ENCODE results near the gene PES1.
A peak's percentile ranks its signal among the peaks of the same experiment; 100 is the strongest.
"Not testable (repeated sequence)": the region's sequence is repeated elsewhere in the genome, so short reads cannot be mapped to it uniquely, and the experiment has no call there.

PES1 gene

GRCh38 chr22:30591588-30592359, at the start of gene PES1:
TSS of gene PES1 (minus strand) at chr22:30591910. CDS start at chr22:30591833, 77 bp downstream.
- peak; percentile 96 for DNase-seq

- no peak for DNase-seq
These were observed 49.2 kb upstream of the PES1 start for GRCh38 chr22:30640839-30641430.

- DNase-seq, result no peak
These were observed 48.7 kb upstream of the PES1 start for GRCh38 chr22:30640361-30640760.

GRCh38 chr22:30637701-30638114, 46.0 kb upstream of the PES1 start:
- DNase-seq, result no peak

- DNase-seq, result peak; percentile 51
These were observed 44.7 kb upstream of the PES1 start for GRCh38 chr22:30636226-30637077.

GRCh38 chr22:30635273-30636225, 43.8 kb upstream of the PES1 start, which contains the start of gene SLC35E4:
TSS of gene SLC35E4 (plus strand) at chr22:30635781. CDS start at chr22:30636451, 670 bp downstream.
- DNase-seq, result peak; percentile 85

GRCh38 chr22:30634471-30635233, 42.9 kb upstream of the PES1 start:
- DNase-seq, result peak; percentile 72

- not testable (repeated sequence) for DNase-seq
These were observed 39.8 kb upstream of the PES1 start for GRCh38 chr22:30631469-30631868.

GRCh38 chr22:30628491-30628890, 36.8 kb upstream of the PES1 start:
- no peak for DNase-seq

- no peak for DNase-seq
These were observed 35.8 kb upstream of the PES1 start for GRCh38 chr22:30627471-30627870.

GRCh38 chr22:30626413-30626812, 34.7 kb upstream of the PES1 start:
- DNase-seq, result no peak

- DNase-seq, result not testable (repeated sequence)
These were observed 28.2 kb upstream of the PES1 start for GRCh38 chr22:30619909-30620308.

- DNase-seq, result no peak
These were observed 26.1 kb upstream of the PES1 start for GRCh38 chr22:30617819-30618218.

- no peak for DNase-seq
These were observed 23.8 kb upstream of the PES1 start for GRCh38 chr22:30615543-30615954.

GRCh38 chr22:30614879-30615278, 23.2 kb upstream of the PES1 start:
- DNase-seq, result no peak

GRCh38 chr22:30614268-30614667, 22.6 kb upstream of the PES1 start:
- no peak for DNase-seq

- no peak for DNase-seq
These were observed 21.1 kb upstream of the PES1 start for GRCh38 chr22:30612789-30613188.

- no peak for DNase-seq
These were observed 19.5 kb upstream of the PES1 start for GRCh38 chr22:30611197-30611596.

- no peak for DNase-seq
These were observed 18.6 kb upstream of the PES1 start for GRCh38 chr22:30610299-30610698.

GRCh38 chr22:30609260-30610185, 17.8 kb upstream of the PES1 start:
- no peak for DNase-seq

Measured in NCI-H146 (cell line).